Right lobe of liver (tissue), 6 donors: Measurements from ENCODE around the gene LAT. TPM values are rescaled to one million over a fixed set of nuclear protein-coding genes. Genes with fewer than 3 reads are reported as not detected.

Experiments used
- ATAC-seq, 4 donors: fragments of 200-7000 bp; cut with Tn5 transposase; one replicate each; pipeline ENCODE4 v1.9.1; 2020; ENCODE audit warnings: mild to moderate bottlenecking in 4 of 4, moderate library complexity in 4 of 4
- DNase-seq, 3 donors: peaks; one replicate each; pipeline ENCODE4 v3.0.0-alpha.2; 2020
- H3K27ac ChIP-seq, 3 donors: fragments of 200-600 bp; one replicate each; pipeline ENCODE4 v1.8.0; 2022
- H3K27me3 ChIP-seq, 2 donors: fragments of 200-600 bp; one replicate each; pipeline ENCODE4 v1.8.0; 2022
- H3K36me3 ChIP-seq, 4 donors: fragments of 200-600 bp; sonication (generic) in 1 of 4; one replicate each; pipeline versions ENCODE4 v1.5.1 to v1.8.0; 2017 to 2022; ENCODE audit warnings: control low read depth in 1 of 4
- H3K4me1 ChIP-seq, 4 donors: fragments of 200-600 bp; sonication (generic) in 1 of 4; one replicate each; pipeline versions ENCODE4 v1.5.1 to v1.8.0; 2017 to 2022; ENCODE audit warnings: control low read depth in 1 of 4
- H3K4me3 ChIP-seq, 3 donors: fragments of 200-600 bp; one replicate each; pipeline ENCODE4 v1.8.0; 2022
- H3K9me3 ChIP-seq, 4 donors: fragments of 200-600 bp; sonication (generic) in 1 of 4; one replicate each; pipeline versions ENCODE4 v1.5.1 to v1.8.0; 2017 to 2022; ENCODE audit warnings: control low read depth in 1 of 4
- CTCF ChIP-seq, 4 donors: fragments of 200-600 bp in 3 of 4; fragments of 450-650 bp in 1 of 4; IDR thresholded peaks; one replicate each; pipeline versions ENCODE4 v1.5.1 to v1.8.0; 2016 to 2022; ENCODE audit warnings: antibody characterized with exemption in 4 of 4, mild to moderate bottlenecking in 2 of 4
- POLR2A ChIP-seq: fragments of 450-650 bp; IDR thresholded peaks from one replicate; pipeline ENCODE4 v1.6.1; 2017; ENCODE audit warnings: antibody characterized with exemption, mild to moderate bottlenecking
- WGBS: methylation state at CpG from one replicate; pipeline ENCODE4 v1.1.6; 2018; ENCODE audit warnings: low coverage, low lambda C conversion rate; ENCODE audit not compliant: insufficient coverage; ENCODE audit errors: missing lambda C conversion rate; 5-methylcytosine and 5-hydroxymethylcytosine counted together
- intact Hi-C, 2 donors: fragments of 100-400 bp; cut with DNase I; formaldehyde crosslinking; loops; one replicate each; pipeline versions ENCODE4 v1.11.2 to v1.14.1; 2022
- total RNA-seq, 6 experiments: library from RNA; depleted of rRNA in 2 of 6; stranded (reverse); fragments of >200 nt in 2 of 6; fragmentation: NEBNext Ultra II Directional in 3 of 6; extraction: Animal tissue kit (Norgen Biotek cat#: 25700) in 3 of 6; gene quantifications; one replicate each; pipeline versions ENCODE4 v1.1.0 to v1.2.4, GENCODE V29; 2016 to 2023
- donor health status: DM: no; HTN: yes; CAD: no.
- donor health status: DM: no; HTN: no; CAD: no.
- donor health status: DM: no; HTN: no; CAD: no.
- donor health status: DM: no; HTN: yes; CAD: no.
- donor health status: DM: no; HTN: yes; CAD: no.

Gene LAT
- total RNA-seq, 6 experiments from 2014 or later, result 1.8 to 5.2 (median 3.1) TPM

GRCh38 chr16:28950648-28951409 is 34.0 kb upstream of the LAT start, which contains the start of gene NFATC2IP:
Gene NFATC2IP (plus strand): TSS chr16:28950937. CDS start chr16:28951012, 75 bp downstream.
- 0% methylated on average over 32 of the region's 79 CpGs for WGBS
- peaks cover 0 to 31% (median 4%) of the 10 kb centered on the region in 4 donors for H3K36me3 ChIP-seq
- H3K4me1 ChIP-seq, result peaks cover 0 to 5% (median 3%) of the 10 kb centered on the region in 4 donors
- peak; percentile 97 to 99 (median 98) for ATAC-seq
- DNase-seq, result peak; percentile 99 to 100 (median 100)
- peak within 1 kb of the TSS; percentile 66 to 80 (median 67) for H3K27ac ChIP-seq
- intact Hi-C loops, result no loop called here
- no peak for TF ChIP-seq CTCF (IDR thresholded peaks at IDR 0.05)
- peak; percentile 38 for TF ChIP-seq POLR2A
- H3K4me3 ChIP-seq, result peak within 1 kb of the TSS; percentile 95 to 99 (median 98)
- H3K9me3 ChIP-seq, result no peaks in the 10 kb centered on the region
- no peaks in the 10 kb centered on the region for H3K27me3 ChIP-seq

GRCh38 chr16:28951410-28951943 is 33.4 kb upstream of the LAT start:
- under 1% methylated on average over 16 of the region's 17 CpGs for WGBS
- no peaks in the 10 kb centered on the region for H3K27me3 ChIP-seq
- H3K36me3 ChIP-seq, result peaks cover 0 to 36% (median 5%) of the 10 kb centered on the region in 4 donors
- no peaks in the 10 kb centered on the region for H3K9me3 ChIP-seq
- peak overlapping the region; percentile 32 to 80 (median 67) for H3K27ac ChIP-seq
- intact Hi-C loops, result no loop called here
- DNase-seq (no peak), ATAC-seq (no peak)
- peak overlapping the region; percentile 95 to 99 (median 98) for H3K4me3 ChIP-seq
- no peak for TF ChIP-seq POLR2A
- TF ChIP-seq CTCF (IDR thresholded peaks at IDR 0.05), result no peak
- H3K4me1 ChIP-seq, result peaks cover 0 to 5% (median 3%) of the 10 kb centered on the region in 4 donors

GRCh38 chr16:28958216-28958615 is 26.6 kb upstream of the LAT start:
- Histone ChIP-seq H3K27ac (no peak overlapping the region), H3K9me3 (no peaks in the 10 kb centered on the region), H3K4me1 (no peaks in the 10 kb centered on the region), H3K36me3 (peaks cover 0 to 74% (median 8%) of the 10 kb centered on the region in 4 donors), H3K27me3 (no peaks in the 10 kb centered on the region), H3K4me3 (no peak overlapping the region)
- TF ChIP-seq CTCF (IDR thresholded peaks at IDR 0.05), result no peak
- no peak for TF ChIP-seq POLR2A
- intact Hi-C loops, result no loop called here
- no peak for DNase-seq
- 94% methylated on average over 7 of the region's 9 CpGs for WGBS
- no peak for ATAC-seq

- intact Hi-C loops, result no loop called here
- H3K4me1 ChIP-seq, result no peaks in the 10 kb centered on the region
- no peak overlapping the region for H3K27ac ChIP-seq
- WGBS, result 100% methylated on average over 1 of the region's 6 CpGs
- H3K9me3 ChIP-seq, result no peaks in the 10 kb centered on the region
- TF ChIP-seq CTCF (IDR thresholded peaks at IDR 0.05) (no peak), POLR2A (no peak)
- DNase-seq (no peak), ATAC-seq (no peak)
- H3K4me3 ChIP-seq, result no peak overlapping the region
- H3K36me3 ChIP-seq, result peaks cover 0 to 74% (median 8%) of the 10 kb centered on the region in 4 donors
- no peaks in the 10 kb centered on the region for H3K27me3 ChIP-seq
These were observed 26.0 kb upstream of the LAT start for GRCh38 chr16:28958836-28959235.
